ENCODE measurements around the gene PCK1.

Gene PCK1

GRCh38 chr20:57608516-57608915 lies 47.6 kb downstream of the PCK1 start:
- DNase-seq, result no peak

DNA sequence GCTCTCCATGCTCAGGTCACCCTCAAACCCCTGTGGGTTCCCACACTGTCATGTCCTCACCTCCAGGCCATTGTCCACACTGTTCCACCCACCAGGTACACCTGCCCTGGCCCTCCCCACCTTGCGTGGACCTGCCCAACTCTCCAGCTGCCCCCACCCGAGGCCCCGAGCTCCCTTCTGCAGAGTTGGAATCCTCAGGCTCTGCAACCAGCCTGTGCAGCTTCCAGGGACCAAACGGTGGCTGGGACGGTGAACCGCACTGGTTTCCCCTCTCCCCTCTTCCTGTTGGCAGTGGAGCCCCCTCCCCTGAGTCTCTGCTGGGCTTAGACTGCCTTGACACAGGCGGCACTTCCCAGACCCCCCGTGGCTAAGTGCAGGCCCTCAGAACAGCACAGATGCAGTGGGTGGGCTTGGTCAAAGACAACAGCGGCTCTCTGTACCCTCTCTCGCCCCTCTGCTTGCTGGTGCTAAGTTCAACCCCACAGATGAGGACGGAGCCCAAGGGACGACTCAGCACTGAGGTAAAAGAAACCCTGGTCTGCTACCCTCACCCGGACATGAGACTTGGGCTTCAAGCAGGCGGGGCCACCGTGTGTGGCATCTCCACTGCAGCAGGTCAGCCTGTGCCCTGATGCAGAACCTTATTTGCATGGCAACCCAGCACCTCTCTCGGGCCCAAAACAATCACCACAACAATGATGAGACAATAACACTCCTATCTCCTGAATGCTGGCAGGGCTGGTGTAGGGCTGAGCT lies 48.4 kb downstream of the PCK1 start:
- DNase-seq, result no peak

DNA sequence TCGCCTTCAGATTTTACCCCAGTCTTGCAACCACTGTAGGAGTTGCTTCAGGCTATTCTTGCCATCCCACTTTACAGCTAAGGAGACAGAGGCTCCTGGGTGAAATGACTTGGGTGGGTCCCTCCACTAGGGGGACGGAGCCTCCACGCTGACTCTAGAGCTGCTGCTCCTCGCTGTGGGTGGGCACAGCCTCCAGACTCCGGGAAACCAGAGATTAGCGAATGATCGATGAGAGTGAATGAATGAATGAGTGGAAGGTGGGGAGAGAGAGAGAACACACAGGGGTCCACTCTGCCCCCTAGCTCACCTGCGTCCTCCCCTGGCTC lies 48.9 kb downstream of the PCK1 start:
- DNase-seq, result no peak

DNA sequence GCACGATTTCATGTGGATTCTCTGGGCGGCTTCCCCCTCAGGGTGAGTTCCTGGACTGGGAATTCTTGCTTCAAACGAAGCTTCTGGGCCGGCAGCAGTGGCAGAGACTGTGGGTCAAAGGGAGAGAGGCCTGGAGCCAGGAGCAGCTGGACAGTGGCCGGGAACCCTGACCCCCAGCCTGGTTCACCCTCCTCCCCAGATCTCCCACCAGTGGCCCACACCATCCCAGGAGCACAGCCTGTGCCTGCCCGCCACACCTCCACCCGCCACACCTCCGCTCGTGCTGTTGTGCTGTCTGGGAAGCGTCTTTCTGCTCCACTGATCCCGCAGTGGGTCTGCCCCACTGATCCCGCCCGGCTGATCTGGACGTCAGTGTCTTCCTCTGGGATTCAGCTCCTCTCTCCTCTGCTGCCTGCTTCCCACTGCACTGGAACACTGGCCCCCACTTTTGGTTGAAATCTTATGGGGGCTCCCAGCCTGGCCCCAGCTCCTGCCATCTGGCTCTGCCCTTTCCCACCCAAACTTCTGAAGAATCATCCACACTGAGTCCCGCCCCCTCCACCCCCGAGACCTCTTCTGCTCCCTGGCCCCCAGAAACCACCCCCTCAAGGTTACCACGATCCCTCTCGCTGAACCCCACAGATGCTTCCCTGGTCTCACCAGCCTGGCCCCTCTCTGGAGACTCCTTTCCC lies 49.5 kb downstream of the PCK1 start:
- no peak for DNase-seq

DNA sequence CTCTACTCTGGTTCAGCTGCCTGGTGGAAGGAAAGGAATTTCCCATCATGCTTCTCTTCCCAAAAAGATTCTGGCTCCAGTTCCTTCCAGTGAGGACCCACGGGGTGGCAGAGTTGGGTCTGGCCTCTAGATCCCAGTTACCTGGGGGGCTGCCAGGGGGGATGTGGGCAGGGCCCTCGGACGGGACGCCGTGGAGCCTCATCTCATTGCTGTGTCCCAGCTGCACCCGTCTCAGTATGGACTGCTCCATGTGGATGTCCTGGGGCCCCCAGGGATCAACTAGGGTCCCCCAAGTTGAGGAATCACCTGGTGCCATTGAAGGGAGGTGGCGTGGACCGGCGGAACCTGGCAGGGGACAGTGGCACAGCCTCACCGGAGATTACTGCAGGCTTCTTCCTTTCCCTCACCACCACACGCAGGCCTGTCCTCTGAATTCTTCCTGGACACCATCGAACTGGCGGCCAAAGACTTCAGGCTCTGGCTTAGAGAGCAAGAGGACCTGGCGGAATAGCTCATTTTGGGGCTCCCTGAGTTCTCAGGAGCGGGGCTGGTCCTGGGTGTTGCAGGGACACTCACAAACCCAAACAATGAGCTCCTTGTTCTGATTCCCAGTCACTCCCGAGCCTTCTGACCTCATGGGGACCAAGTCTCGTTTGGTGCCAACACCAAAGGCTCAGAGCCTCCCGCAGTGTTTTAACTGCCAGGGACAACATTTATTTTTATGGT lies 50.8 kb downstream of the PCK1 start:
- no peak for DNase-seq

- no peak for DNase-seq
Measured at GRCh38 chr20:57612436-57612835, 51.5 kb downstream of the PCK1 start.

DNA sequence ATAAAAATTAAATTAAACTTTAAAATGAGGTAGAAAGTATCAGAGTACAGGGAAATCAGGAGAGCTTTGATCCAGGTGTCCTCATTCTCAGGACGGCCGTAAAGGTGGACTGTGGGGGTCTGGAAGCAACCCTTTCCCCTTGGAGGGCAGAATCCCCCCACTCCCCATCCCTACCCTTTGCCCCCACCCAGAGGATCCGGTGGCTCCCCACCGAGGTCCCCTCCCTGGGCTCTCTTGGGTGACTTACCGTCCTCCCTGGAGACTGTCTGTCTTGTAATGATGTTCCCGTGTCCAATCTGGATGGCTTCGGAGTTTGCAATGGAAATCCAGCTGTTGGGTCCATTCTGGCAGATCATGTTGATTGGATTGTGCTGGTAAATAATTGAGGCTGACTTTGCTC lies 52.0 kb downstream of the PCK1 start:
- no peak for DNase-seq

- DNase-seq, result no peak
Measured at GRCh38 chr20:57613481-57613921, 52.6 kb downstream of the PCK1 start.

- DNase-seq, result no peak
Measured at GRCh38 chr20:57614490-57615444, 53.9 kb downstream of the PCK1 start.

DNA sequence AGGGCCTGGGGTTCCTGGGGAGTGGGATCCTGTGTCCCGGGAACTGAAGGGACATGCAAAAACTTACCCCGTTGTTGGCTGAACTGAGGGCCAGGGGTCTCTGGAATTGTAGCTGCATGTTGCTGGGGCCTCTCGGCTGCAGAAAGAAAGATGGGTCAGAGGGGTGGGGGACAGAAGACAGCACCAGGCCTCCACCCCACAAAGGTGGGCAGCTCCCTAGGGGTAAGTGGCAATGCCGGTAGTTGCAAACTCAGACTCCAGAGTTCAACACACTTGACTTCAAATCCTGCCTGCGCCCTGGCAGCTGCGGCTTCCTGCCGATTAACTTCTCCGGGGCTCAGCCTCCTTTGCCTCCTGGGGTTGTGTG lies 54.5 kb downstream of the PCK1 start:
- DNase-seq, result no peak

- no peak for DNase-seq
Measured at GRCh38 chr20:57616143-57616951, 55.4 kb downstream of the PCK1 start.

DNA sequence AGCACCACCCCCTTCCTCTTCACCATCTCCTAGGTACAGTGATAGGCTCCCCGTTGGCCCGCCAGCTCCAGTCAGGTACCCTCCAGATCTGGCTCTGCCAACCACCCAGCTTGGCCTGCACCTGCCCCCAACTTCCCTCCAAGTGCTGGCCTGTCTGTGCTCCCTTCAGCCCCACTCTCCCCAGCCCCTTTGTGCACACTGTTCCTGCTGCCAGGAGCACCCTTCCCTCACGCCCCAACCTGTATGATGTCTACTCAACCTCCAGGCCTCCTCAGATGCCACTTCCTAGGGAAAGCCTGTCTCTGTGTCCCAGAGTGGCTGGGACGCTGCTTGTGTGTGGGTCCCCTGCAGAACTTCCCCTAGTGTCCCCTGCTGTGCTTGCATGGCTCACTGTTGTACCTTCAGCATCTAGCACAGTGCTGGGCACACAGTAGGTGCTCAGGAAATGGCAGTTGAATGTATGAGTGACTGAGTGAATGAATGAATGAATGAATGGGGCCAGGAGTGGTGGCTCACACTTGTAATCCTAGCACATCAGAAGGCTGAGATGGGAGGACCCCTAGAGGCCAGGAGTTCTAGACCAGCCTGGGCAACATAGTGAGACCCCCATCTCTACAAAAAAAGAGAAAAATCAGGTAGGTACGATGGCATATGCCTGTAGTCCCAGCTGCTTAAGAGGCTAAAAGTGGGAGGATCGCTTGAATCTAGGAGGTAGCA lies 56.3 kb downstream of the PCK1 start:
- DNase-seq, result no peak

Data from CD4-positive, alpha-beta T cell treated with Interleukin-17A for 1 hour (primary cell).